HEK293 (cell line): ENCODE results near the gene FLYWCH1.
A peak's percentile ranks its signal among the peaks of the same experiment; 100 is the strongest.

Experiments
- CTCF ChIA-PET: fragments of 350-600 bp; formaldehyde crosslinking; extraction: SDS; loops from one replicate; lab custom pipeline; 2021; ENCODE audit warnings: antibody characterized with exemption; lab: Yijun Ruan, JAX
- POLR2A ChIA-PET: fragments of 300-600 bp; formaldehyde crosslinking; extraction: SDS; loops from one replicate; lab custom pipeline; 2020; ENCODE audit warnings: antibody characterized with exemption, inconsistent platforms; lab: Yijun Ruan, JAX
- H3K27ac ChIP-seq: fragments of 200-500 bp; sonication (Bioruptor generic); 2 replicates; pipeline ENCODE4 v1.5.1; 2014; ENCODE audit warnings: low read depth, low read length, control low read depth, inconsistent platforms; ENCODE audit errors: extremely low read depth
- H3K36me3 ChIP-seq, 2 experiments: fragments of 200-500 bp in 1 of 2; sonication (Bioruptor generic) in 1 of 2; 1 replicate in 1 of 2; 2 replicates in 1 of 2; pipeline ENCODE4 v1.5.1; 2014 to 2017; ENCODE audit warnings: inconsistent platforms in 2 of 2, low read length in 2 of 2; ENCODE audit not compliant: control insufficient read depth in 2 of 2, insufficient read depth in 1 of 2
- H3K4me1 ChIP-seq: fragments of 200-500 bp; sonication (Bioruptor generic); 2 replicates; pipeline ENCODE4 v1.5.1; 2014; ENCODE audit warnings: mild to moderate bottlenecking, low read length, inconsistent platforms; ENCODE audit not compliant: control insufficient read depth, insufficient read depth
- H3K4me3 ChIP-seq: 2 replicates; pipeline ENCODE4 v1.5.1; 2011; ENCODE audit warnings: low read depth, mild to moderate bottlenecking, control low read depth, low read length, moderate library complexity
- H3K9me3 ChIP-seq: fragments of 200-500 bp; sonication (Bioruptor generic); 2 replicates; pipeline ENCODE4 v1.5.1; 2014; ENCODE audit warnings: low read depth, low read length, inconsistent platforms; ENCODE audit not compliant: control insufficient read depth, insufficient read depth
- GLIS1 ChIP-seq: fragments of 450-650 bp; formaldehyde crosslinking; IDR thresholded peaks from 2 replicates; pipeline ENCODE4 v1.5.1; 2016; ENCODE audit warnings: missing biosample characterization, missing genetic modification characterization
- KLF10 ChIP-seq: fragments of 450-650 bp; IDR thresholded peaks from 2 replicates; pipeline ENCODE4 v1.5.1; 2018; ENCODE audit warnings: missing biosample characterization, mild to moderate bottlenecking, missing genetic modification characterization
- KLF16 ChIP-seq: fragments of 450-650 bp; formaldehyde crosslinking; IDR thresholded peaks from 2 replicates; pipeline ENCODE4 v1.5.1; 2017; ENCODE audit warnings: missing biosample characterization, missing genetic modification characterization
- MZF1 ChIP-seq: fragments of 450-650 bp; formaldehyde crosslinking; IDR thresholded peaks from 2 replicates; pipeline ENCODE4 v1.5.1; 2017; ENCODE audit warnings: missing biosample characterization, missing genetic modification characterization, borderline replicate concordance
- PATZ1 ChIP-seq: fragments of 450-650 bp; formaldehyde crosslinking; IDR thresholded peaks from 2 replicates; pipeline ENCODE4 v1.5.1; 2016; ENCODE audit warnings: missing biosample characterization, missing genetic modification characterization
- PRDM10 ChIP-seq: fragments of 450-650 bp; formaldehyde crosslinking; IDR thresholded peaks from 2 replicates; pipeline ENCODE4 v1.5.1; 2016; ENCODE audit warnings: missing biosample characterization, missing genetic modification characterization
- YY2 ChIP-seq: fragments of 450-650 bp; formaldehyde crosslinking; IDR thresholded peaks from 2 replicates; pipeline ENCODE4 v1.5.1; 2016; ENCODE audit warnings: missing biosample characterization, missing genetic modification characterization
- ZBTB17 ChIP-seq: fragments of 450-650 bp; formaldehyde crosslinking; IDR thresholded peaks from 2 replicates; pipeline ENCODE4 v1.5.1; 2016; ENCODE audit warnings: missing biosample characterization, missing genetic modification characterization
- ZBTB21 ChIP-seq: fragments of 450-650 bp; formaldehyde crosslinking; IDR thresholded peaks from 2 replicates; pipeline ENCODE4 v1.5.1; 2017; ENCODE audit warnings: missing biosample characterization, missing genetic modification characterization
- ZNF140 ChIP-seq: fragments of 450-650 bp; formaldehyde crosslinking; IDR thresholded peaks from 2 replicates; pipeline ENCODE4 v1.5.1; 2016; ENCODE audit warnings: missing biosample characterization, missing genetic modification characterization
- ZNF223 ChIP-seq: fragments of 450-650 bp; formaldehyde crosslinking; IDR thresholded peaks from 2 replicates; pipeline ENCODE4 v1.5.1; 2016; ENCODE audit warnings: missing biosample characterization, missing genetic modification characterization
- ZNF280C ChIP-seq: fragments of 450-650 bp; formaldehyde crosslinking; IDR thresholded peaks from 2 replicates; pipeline ENCODE4 v1.5.1; 2016; ENCODE audit warnings: missing biosample characterization, missing genetic modification characterization
- ZNF366 ChIP-seq: fragments of 450-650 bp; formaldehyde crosslinking; conservative IDR thresholded peaks from 2 replicates; pipeline ENCODE4 v1.5.1; 2016; ENCODE audit warnings: missing biosample characterization, missing genetic modification characterization
- ZNF394 ChIP-seq: fragments of 450-650 bp; formaldehyde crosslinking; IDR thresholded peaks from 2 replicates; pipeline ENCODE4 v1.5.1; 2016; ENCODE audit warnings: missing biosample characterization, missing genetic modification characterization, mild to moderate bottlenecking, moderate library complexity, borderline replicate concordance
- ZNF518A ChIP-seq: fragments of 450-650 bp; formaldehyde crosslinking; conservative IDR thresholded peaks from 2 replicates; pipeline ENCODE4 v1.5.1; 2016; ENCODE audit warnings: low read depth, missing biosample characterization, missing genetic modification characterization
- ZNF610 ChIP-seq: fragments of 450-650 bp; formaldehyde crosslinking; IDR thresholded peaks from 2 replicates; pipeline ENCODE4 v1.5.1; 2016; ENCODE audit warnings: missing biosample characterization, missing genetic modification characterization, borderline replicate concordance
- ZNF621 ChIP-seq: fragments of 450-650 bp; formaldehyde crosslinking; IDR thresholded peaks from 2 replicates; pipeline ENCODE4 v1.5.1; 2017; ENCODE audit warnings: missing biosample characterization, missing genetic modification characterization
- ZNF658 ChIP-seq: fragments of 450-650 bp; formaldehyde crosslinking; IDR thresholded peaks from 2 replicates; pipeline ENCODE4; 2016; ENCODE audit warnings: missing biosample characterization, missing genetic modification characterization
- TF ChIP-seq, protein P1 (sequence below): fragments of 450-650 bp; formaldehyde crosslinking; IDR thresholded peaks from 2 replicates; pipeline ENCODE4 v1.5.1; 2016; ENCODE audit warnings: missing biosample characterization, missing genetic modification characterization

Gene FLYWCH1

GRCh38 chr16:2895813-2896212 is 15.9 kb upstream of the FLYWCH1 start (continued):
- TF ChIP-seq, protein P1, sequence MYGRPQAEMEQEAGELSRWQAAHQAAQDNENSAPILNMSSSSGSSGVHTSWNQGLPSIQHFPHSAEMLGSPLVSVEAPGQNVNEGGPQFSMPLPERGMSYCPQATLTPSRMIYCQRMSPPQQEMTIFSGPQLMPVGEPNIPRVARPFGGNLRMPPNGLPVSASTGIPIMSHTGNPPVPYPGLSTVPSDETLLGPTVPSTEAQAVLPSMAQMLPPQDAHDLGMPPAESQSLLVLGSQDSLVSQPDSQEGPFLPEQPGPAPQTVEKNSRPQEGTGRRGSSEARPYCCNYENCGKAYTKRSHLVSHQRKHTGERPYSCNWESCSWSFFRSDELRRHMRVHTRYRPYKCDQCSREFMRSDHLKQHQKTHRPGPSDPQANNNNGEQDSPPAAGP (tag by site-specific recombination) = peak; percentile 30; the same call in 1 of the 2 replicates
- TF ChIP-seq GLIS1 (tag by site-specific recombination) (peak; percentile 92), ZNF610 (tag by site-specific recombination) (no peak), PRDM10 (tag by site-specific recombination) (peak; percentile 73), ZBTB17 (0 out of 2 replicates have a peak, but pooled peaks have one; percentile 37)
- TF ChIP-seq, all 188 proteins: peak for 11

- H3K9me3 ChIP-seq = no peaks in the 10 kb centered on the region
- H3K36me3 ChIP-seq = peaks cover 0 to 35% of the 10 kb centered on the region in 2 experiments; a peak in 1 of 3 replicates
- ChIA-PET POLR2A (interaction anchor here (0.5 to 1.9 kb wide), 3 partner anchors 9 to 46 kb away, joined by 4 to 10 read pairs (median 7); partner anchors contain the start of gene FLYWCH2), CTCF (interaction anchor here (0.6 to 1.7 kb wide), 3 partner anchors 22 to 30 kb away, joined by 3 to 6 read pairs (median 3); no protein-coding TSS in a partner anchor)
- no peaks in the 10 kb centered on the region for H3K4me1 ChIP-seq
- no peak overlapping the region for H3K27ac ChIP-seq
- no peak overlapping the region for H3K4me3 ChIP-seq
- TF ChIP-seq KLF10 (tag by site-specific recombination) = no peak
- TF ChIP-seq ZNF223 (tag by site-specific recombination) = no peak
- no peak for TF ChIP-seq ZNF394 (tag by site-specific recombination)
- TF ChIP-seq ZNF621 (tag by site-specific recombination) = no peak
- no peak for TF ChIP-seq PATZ1 (tag by site-specific recombination)
- TF ChIP-seq MZF1 (tag by site-specific recombination) = no peak
- TF ChIP-seq KLF16 = no peak
- no peak for TF ChIP-seq ZNF140
- no peak for TF ChIP-seq YY2 (tag by site-specific recombination)
- TF ChIP-seq ZBTB21 (tag by site-specific recombination) = no peak
- TF ChIP-seq ZNF366 (tag by site-specific recombination) = no peak
- TF ChIP-seq ZNF518A = no peak
- TF ChIP-seq ZNF658 (tag by site-specific recombination) = no peak
- TF ChIP-seq ZNF280C = no peak
These were observed 15.2 kb upstream of the FLYWCH1 start for GRCh38 chr16:2896480-2897010.
